Fibroblast of lung (primary cell): ENCODE measurements around the gene AMBP. TPM values are rescaled to one million over a fixed set of nuclear protein-coding genes. Genes with fewer than 3 reads are reported as not detected.
"Not testable (repeated sequence)": the region's sequence is repeated elsewhere in the genome, so short reads cannot be mapped to it uniquely, and the experiment has no call there.

ENCODE experiments used
- DNase-seq, 2 donors: peaks; one replicate each; pipeline versions ENCODE4 v3.0.0 to v3.0.0-alpha.2; 2010; ENCODE audit warnings: low read depth in 2 of 2
- H2AFZ ChIP-seq: 2 replicates; pipeline ENCODE4 v1.5.1; 2012; ENCODE audit warnings: low read length, control low read depth, inconsistent platforms
- H3K27ac ChIP-seq: 2 replicates; pipeline ENCODE4 v1.5.1; 2011; ENCODE audit warnings: low read length, control low read depth; ENCODE audit not compliant: insufficient read depth
- H3K27me3 ChIP-seq: 2 replicates; pipeline ENCODE4 v1.5.1; 2011; ENCODE audit warnings: mild to moderate bottlenecking, low read length; ENCODE audit not compliant: control insufficient read depth, insufficient read depth
- H3K36me3 ChIP-seq: 2 replicates; pipeline ENCODE4 v1.5.1; 2011; ENCODE audit warnings: low read length; ENCODE audit not compliant: control insufficient read depth, insufficient read depth
- H3K4me1 ChIP-seq: 2 replicates; pipeline ENCODE4 v1.5.1; 2011; ENCODE audit warnings: low read length; ENCODE audit not compliant: control insufficient read depth, insufficient read depth; ENCODE audit errors: extremely low read depth
- H3K4me2 ChIP-seq: 2 replicates; pipeline ENCODE4 v1.5.1; 2011; ENCODE audit warnings: low read length, control low read depth; ENCODE audit not compliant: insufficient read depth; ENCODE audit errors: extremely low read depth
- H3K4me3 ChIP-seq, 4 experiments: fragments of 200-600 bp in 1 of 4; sonication (generic) in 1 of 4; replicated peaks in 1 of 4; 2 replicates each; pipeline ENCODE4 v1.5.1; 2011 to 2016; ENCODE audit warnings: low read length in 4 of 4, low read depth in 3 of 4, mild to moderate bottlenecking in 3 of 4, control low read depth in 2 of 4, inconsistent platforms in 1 of 4, mixed read lengths in 1 of 4; ENCODE audit not compliant: insufficient read depth in 1 of 4; ENCODE audit errors: control extremely low read depth in 1 of 4
- H3K79me2 ChIP-seq: 2 replicates; pipeline ENCODE4 v1.5.1; 2012; ENCODE audit warnings: mild to moderate bottlenecking, low read length, inconsistent platforms; ENCODE audit not compliant: control insufficient read depth, insufficient read depth
- H3K9ac ChIP-seq: 2 replicates; pipeline ENCODE4 v1.5.1; 2011; ENCODE audit warnings: mild to moderate bottlenecking, low read length, control low read depth; ENCODE audit not compliant: insufficient read depth
- H3K9me3 ChIP-seq: 2 replicates; pipeline ENCODE4 v1.5.1; 2012; ENCODE audit warnings: low read depth, low read length; ENCODE audit not compliant: control insufficient read depth, insufficient read depth
- H4K20me1 ChIP-seq: 2 replicates; pipeline ENCODE4 v1.5.1; 2011; ENCODE audit warnings: low read length; ENCODE audit not compliant: control insufficient read depth, insufficient read depth; ENCODE audit errors: extremely low read depth
- EZH2 ChIP-seq: IDR thresholded peaks from 2 replicates; pipeline ENCODE4 v1.5.1; 2012; ENCODE audit warnings: low read length, control low read depth, mild to moderate bottlenecking; ENCODE audit errors: missing control alignments
- polyA plus RNA-seq, 2 donors: library from polyadenylated mRNA; depleted of rRNA in 1 of 2; stranded (reverse) in 1 of 2; unstranded in 1 of 2; fragments of >200 nt; gene quantifications; 2 replicates each; pipeline ENCODE4 v1.2.1, GENCODE V29; 2011 to 2012; ENCODE audit warnings: missing spikeins in 1 of 2
- total RNA-seq: library from RNA; depleted of rRNA; stranded (reverse); fragments of >200 nt; gene quantifications from 2 replicates; pipeline ENCODE4 v1.2.1, GENCODE V29; 2014
- TF ChIP-seq, protein P1 (sequence below), 2 donors: IDR thresholded peaks in 1 of 2; conservative IDR thresholded peaks in 1 of 2; 1 replicate in 1 of 2; 2 replicates in 1 of 2; pipeline ENCODE4 v1.5.1; 2011 to 2012; ENCODE audit warnings: low read length in 2 of 2, control low read depth in 1 of 2, inconsistent platforms in 1 of 2, low read depth in 1 of 2, mild to moderate bottlenecking in 1 of 2

AMBP gene
- total and polyA plus RNA-seq, 2 donors (not counting 1 experiment from before 2014, with no cell fraction given), result 0.07 to 0.17 TPM

DNA sequence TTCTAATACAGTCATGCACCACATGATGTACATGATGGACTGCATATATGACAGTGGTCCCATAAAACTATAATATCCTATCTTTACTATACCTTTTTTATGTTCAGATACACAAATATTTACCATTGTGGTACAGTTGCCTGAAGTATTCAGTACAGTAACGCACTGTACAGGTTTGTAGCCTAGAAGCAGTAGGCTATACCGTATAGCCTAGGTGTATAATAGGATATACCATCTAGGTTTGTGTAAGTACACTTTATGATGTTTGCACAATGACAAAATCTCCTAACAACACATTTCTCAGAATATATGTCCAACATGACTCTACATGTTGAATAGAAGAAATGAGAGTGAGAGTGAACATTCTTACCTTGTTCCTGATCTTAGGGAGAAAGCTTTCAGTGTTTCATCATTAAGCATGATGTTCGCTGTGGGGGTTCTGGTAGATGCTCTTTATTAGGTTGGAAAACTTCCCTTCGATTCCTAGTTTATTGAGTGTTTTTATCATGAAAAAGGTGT is 31.8 kb downstream of the AMBP start:
- TF ChIP-seq, protein P1, sequence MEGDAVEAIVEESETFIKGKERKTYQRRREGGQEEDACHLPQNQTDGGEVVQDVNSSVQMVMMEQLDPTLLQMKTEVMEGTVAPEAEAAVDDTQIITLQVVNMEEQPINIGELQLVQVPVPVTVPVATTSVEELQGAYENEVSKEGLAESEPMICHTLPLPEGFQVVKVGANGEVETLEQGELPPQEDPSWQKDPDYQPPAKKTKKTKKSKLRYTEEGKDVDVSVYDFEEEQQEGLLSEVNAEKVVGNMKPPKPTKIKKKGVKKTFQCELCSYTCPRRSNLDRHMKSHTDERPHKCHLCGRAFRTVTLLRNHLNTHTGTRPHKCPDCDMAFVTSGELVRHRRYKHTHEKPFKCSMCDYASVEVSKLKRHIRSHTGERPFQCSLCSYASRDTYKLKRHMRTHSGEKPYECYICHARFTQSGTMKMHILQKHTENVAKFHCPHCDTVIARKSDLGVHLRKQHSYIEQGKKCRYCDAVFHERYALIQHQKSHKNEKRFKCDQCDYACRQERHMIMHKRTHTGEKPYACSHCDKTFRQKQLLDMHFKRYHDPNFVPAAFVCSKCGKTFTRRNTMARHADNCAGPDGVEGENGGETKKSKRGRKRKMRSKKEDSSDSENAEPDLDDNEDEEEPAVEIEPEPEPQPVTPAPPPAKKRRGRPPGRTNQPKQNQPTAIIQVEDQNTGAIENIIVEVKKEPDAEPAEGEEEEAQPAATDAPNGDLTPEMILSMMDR (conservative IDR thresholded peaks at IDR 0.05 in 1 of 2, IDR thresholded peaks at IDR 0.05 in 1 of 2; ENCODE audit: low read depth in 1 of 2, low read length in 2 of 2), result no peak
- TF ChIP-seq EZH2, result no peak
- Histone ChIP-seq H3K9ac (no peak overlapping the region), H3K4me2 (no peak overlapping the region), H3K27ac (no peak overlapping the region), H2AFZ (no peak overlapping the region), H3K36me3 (peaks cover 17% of the 10 kb centered on the region), H3K4me3 (no peak overlapping the region), H3K27me3 (no peaks in the 10 kb centered on the region), H4K20me1 (no peaks in the 10 kb centered on the region), H3K4me1 (no peaks in the 10 kb centered on the region), H3K79me2 (no peaks in the 10 kb centered on the region), H3K9me3 (no peaks in the 10 kb centered on the region)
- no peak for DNase-seq

DNA sequence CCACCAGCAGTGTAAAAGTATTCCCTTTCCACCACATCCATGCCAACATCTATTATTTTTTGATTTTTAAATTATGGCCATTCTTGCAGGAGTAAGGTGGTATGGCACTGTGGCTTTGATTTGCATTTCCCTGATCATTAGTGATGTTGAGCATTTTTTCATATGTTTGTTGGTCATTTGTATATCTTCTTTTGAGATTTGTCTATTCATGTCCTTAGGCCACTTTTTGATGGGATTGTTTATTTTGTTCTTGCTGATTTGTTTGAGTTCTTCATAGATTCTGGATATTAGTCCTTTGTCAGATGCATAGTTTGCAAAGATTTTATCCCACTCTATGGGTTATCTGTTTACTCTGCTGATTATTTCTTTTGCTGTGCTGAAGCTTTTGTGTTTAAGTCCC is 34.4 kb downstream of the AMBP start:
- H3K9me3 ChIP-seq, H3K9ac ChIP-seq, H3K27ac ChIP-seq, H3K4me1 ChIP-seq, H3K36me3 ChIP-seq, H3K4me2 ChIP-seq, DNase-seq, H4K20me1 ChIP-seq, H3K4me3 ChIP-seq, H2AFZ ChIP-seq, H3K27me3 ChIP-seq, H3K79me2 ChIP-seq: not testable (repeated sequence)

DNA sequence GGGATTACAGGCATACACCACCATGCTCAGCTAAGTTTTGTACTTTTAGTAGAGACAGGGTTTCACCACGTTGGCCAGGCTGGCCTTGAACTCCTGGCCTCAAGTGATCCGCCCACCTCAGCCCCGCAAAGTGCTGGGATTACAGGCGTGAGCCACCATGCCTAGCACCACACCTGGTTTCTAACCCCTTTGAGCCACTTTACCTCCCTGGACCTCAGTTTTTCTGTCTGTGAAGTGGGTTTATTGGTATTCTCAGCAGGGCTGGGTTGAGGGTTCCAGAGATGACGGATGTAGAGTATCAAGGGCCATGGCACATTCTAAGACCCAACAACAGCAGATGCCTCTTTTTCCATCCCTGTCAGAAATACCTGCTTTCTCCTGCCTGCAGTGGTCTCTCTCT is 38.6 kb downstream of the AMBP start:
- TF ChIP-seq EZH2, result no peak
- TF ChIP-seq, protein P1 (conservative IDR thresholded peaks at IDR 0.05 in 1 of 2, IDR thresholded peaks at IDR 0.05 in 1 of 2; ENCODE audit: low read depth in 1 of 2, low read length in 2 of 2), result no peak
- H3K4me2 ChIP-seq, result no peak overlapping the region

More for the DNA sequence above, 38.6 kb downstream of the AMBP start:
- Histone ChIP-seq H2AFZ (no peak overlapping the region), H4K20me1 (no peaks in the 10 kb centered on the region), H3K9ac (no peak overlapping the region), H3K36me3 (peaks cover 14% of the 10 kb centered on the region), H3K27me3 (no peaks in the 10 kb centered on the region), H3K4me1 (no peaks in the 10 kb centered on the region), H3K27ac (no peak overlapping the region), H3K9me3 (no peaks in the 10 kb centered on the region), H3K4me3 (no peak overlapping the region), H3K79me2 (no peaks in the 10 kb centered on the region)
- DNase-seq, result no peak
